ENCODE data around the gene BBS9. TPM values are rescaled to one million over a fixed set of nuclear protein-coding genes. Genes with fewer than 3 reads are reported as not detected.
"Not testable (repeated sequence)": the region's sequence is repeated elsewhere in the genome, so short reads cannot be mapped to it uniquely, and the experiment has no call there.

Gene BBS9
- total RNA-seq, 1 experiment from 2014 or later: 9.4 TPM

DNA sequence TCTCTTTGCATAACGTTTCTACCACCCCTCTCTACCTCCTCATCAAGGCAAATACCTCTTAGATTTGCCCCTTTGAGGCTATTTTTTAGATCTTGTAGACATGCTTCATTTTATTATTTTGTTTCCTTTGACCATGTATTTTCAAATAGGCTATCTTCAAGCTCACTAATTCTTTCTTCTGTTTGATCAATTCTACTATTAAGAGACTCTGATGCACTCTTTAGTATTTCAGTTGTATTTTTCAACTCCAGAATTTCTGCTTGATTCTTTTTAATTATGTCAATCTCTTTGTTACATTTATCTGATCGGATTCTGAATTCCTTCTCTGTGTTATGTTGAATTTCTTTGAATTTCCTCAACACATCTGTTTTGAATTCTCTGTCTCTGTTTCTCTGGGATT lies 82.8 kb downstream of the BBS9 start:
- H3K4me1 Mint-ChIP-seq (ENCODE audit: low read depth, unreplicated experiment): no peaks in the 10 kb centered on the region
- H3K27ac Mint-ChIP-seq (ENCODE audit: unreplicated experiment): no peak overlapping the region
- no peak for TF ChIP-seq CTCF (IDR thresholded peaks at IDR 0.05; ENCODE audit: unreplicated experiment)
- H3K4me3 Mint-ChIP-seq (ENCODE audit: low read depth, unreplicated experiment): no peak overlapping the region
- no peaks in the 10 kb centered on the region for H3K27me3 Mint-ChIP-seq (ENCODE audit: unreplicated experiment)
- no peak for DNase-seq
- CTCF ChIA-PET: no interaction called here
- intact Hi-C loops (cut with micrococcal nuclease; ENCODE audit: unreplicated experiment): no loop called here
- no peaks in the 10 kb centered on the region for H3K36me3 Mint-ChIP-seq (ENCODE audit: insufficient read depth, unreplicated experiment)
- BruUV-seq (replicated peaks): no TSS peak
- peaks cover 7% of the 10 kb centered on the region for H3K9me3 Mint-ChIP-seq (ENCODE audit: low read depth, unreplicated experiment)

- peaks cover 5% of the 10 kb centered on the region for H3K9me3 Mint-ChIP-seq (ENCODE audit: low read depth, unreplicated experiment)
- H3K36me3 Mint-ChIP-seq (ENCODE audit: insufficient read depth, unreplicated experiment): no peaks in the 10 kb centered on the region
- no peak overlapping the region for H3K4me3 Mint-ChIP-seq (ENCODE audit: low read depth, unreplicated experiment)
- TF ChIP-seq CTCF (IDR thresholded peaks at IDR 0.05; ENCODE audit: unreplicated experiment): no peak
- BruUV-seq (replicated peaks): no TSS peak
- H3K27ac Mint-ChIP-seq (ENCODE audit: unreplicated experiment): no peak overlapping the region
- CTCF ChIA-PET: no interaction called here
- intact Hi-C loops (cut with micrococcal nuclease; ENCODE audit: unreplicated experiment): no loop called here
- no peaks in the 10 kb centered on the region for H3K4me1 Mint-ChIP-seq (ENCODE audit: low read depth, unreplicated experiment)
- no peaks in the 10 kb centered on the region for H3K27me3 Mint-ChIP-seq (ENCODE audit: unreplicated experiment)
- DNase-seq: no peak
Measured at GRCh38 chr7:33215992-33216391, 86.6 kb downstream of the BBS9 start.

DNA sequence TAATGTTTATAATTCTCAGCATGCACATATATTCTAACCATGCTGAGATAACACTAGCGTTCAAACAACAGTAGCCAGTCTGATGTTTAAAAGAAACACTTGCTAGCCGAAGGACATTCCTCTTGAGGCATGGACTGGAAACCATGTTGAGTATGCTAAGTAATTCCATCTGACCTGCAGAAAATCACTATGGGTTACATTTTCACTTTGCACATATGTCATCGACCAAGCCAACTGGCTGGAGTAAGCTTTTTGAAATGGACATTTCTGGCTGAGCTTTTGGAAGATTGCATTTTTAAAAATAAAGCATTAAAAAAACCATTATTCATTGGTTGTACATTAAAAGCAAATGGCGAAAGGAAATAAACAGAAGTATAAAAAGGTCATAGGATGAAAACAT lies 88.2 kb downstream of the BBS9 start:
- DNase-seq: no peak
- H3K4me1 Mint-ChIP-seq (ENCODE audit: low read depth, unreplicated experiment): no peaks in the 10 kb centered on the region
- no peaks in the 10 kb centered on the region for H3K36me3 Mint-ChIP-seq (ENCODE audit: insufficient read depth, unreplicated experiment)
- no peaks in the 10 kb centered on the region for H3K9me3 Mint-ChIP-seq (ENCODE audit: low read depth, unreplicated experiment)
- CTCF ChIA-PET: no interaction called here
- H3K27ac Mint-ChIP-seq (ENCODE audit: unreplicated experiment): no peak overlapping the region
- no TSS peak for BruUV-seq (replicated peaks)
- no peak overlapping the region for H3K4me3 Mint-ChIP-seq (ENCODE audit: low read depth, unreplicated experiment)
- H3K27me3 Mint-ChIP-seq (ENCODE audit: unreplicated experiment): no peaks in the 10 kb centered on the region
- intact Hi-C loops (cut with micrococcal nuclease; ENCODE audit: unreplicated experiment): no loop called here
- no peak for TF ChIP-seq CTCF (IDR thresholded peaks at IDR 0.05; ENCODE audit: unreplicated experiment)

DNA sequence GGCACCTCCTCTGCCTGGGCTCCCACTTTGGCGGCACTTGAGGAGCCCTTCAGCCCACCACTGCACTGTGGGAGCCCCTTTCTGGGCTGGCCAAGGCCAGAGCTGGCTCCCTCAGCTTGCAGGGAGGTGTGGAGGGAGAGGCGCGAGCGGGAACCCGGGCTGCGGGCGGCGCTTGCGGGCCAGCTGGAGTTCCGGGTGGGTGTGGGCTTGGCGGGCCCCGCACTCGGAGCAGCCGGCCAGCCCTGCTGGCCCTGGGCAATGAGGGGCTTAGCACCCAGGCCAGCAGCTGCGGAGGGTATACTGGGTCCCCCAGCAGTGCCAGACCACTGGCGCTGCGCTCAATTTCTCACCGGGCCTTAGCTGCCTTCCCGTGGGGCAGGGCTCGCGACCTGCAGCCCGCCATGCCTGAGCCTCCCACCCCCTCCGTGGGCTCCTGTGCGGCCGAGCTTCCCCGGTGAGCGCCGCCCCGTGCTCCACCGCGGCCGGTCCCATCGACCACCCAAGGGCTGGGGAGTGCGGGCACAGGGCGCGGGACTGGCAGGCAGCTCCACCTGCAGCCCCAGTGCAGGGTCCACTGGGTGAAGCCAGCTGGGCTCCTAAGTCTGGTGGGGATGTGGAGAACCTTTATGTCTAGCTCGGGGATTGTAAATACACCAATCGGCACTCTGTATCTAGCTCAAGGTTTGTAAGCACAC lies 89.6 kb downstream of the BBS9 start:
- CTCF ChIA-PET; H3K27ac Mint-ChIP-seq (ENCODE audit: unreplicated experiment); DNase-seq; H3K4me3 Mint-ChIP-seq (ENCODE audit: low read depth, unreplicated experiment); intact Hi-C loops (cut with micrococcal nuclease; ENCODE audit: unreplicated experiment); H3K4me1 Mint-ChIP-seq (ENCODE audit: low read depth, unreplicated experiment); H3K9me3 Mint-ChIP-seq (ENCODE audit: low read depth, unreplicated experiment); H3K27me3 Mint-ChIP-seq (ENCODE audit: unreplicated experiment); BruUV-seq (replicated peaks); H3K36me3 Mint-ChIP-seq (ENCODE audit: insufficient read depth, unreplicated experiment): not testable (repeated sequence)

GRCh38 chr7:33220231-33220630 lies 90.9 kb downstream of the BBS9 start:
- no peak for DNase-seq
- H3K4me3 Mint-ChIP-seq (ENCODE audit: low read depth, unreplicated experiment): no peak overlapping the region
- intact Hi-C loops (cut with micrococcal nuclease; ENCODE audit: unreplicated experiment): no loop called here
- CTCF ChIA-PET: no interaction called here
- no peak overlapping the region for H3K27ac Mint-ChIP-seq (ENCODE audit: unreplicated experiment)
- no peaks in the 10 kb centered on the region for H3K9me3 Mint-ChIP-seq (ENCODE audit: low read depth, unreplicated experiment)
- H3K27me3 Mint-ChIP-seq (ENCODE audit: unreplicated experiment): no peaks in the 10 kb centered on the region
- H3K4me1 Mint-ChIP-seq (ENCODE audit: low read depth, unreplicated experiment): no peaks in the 10 kb centered on the region
- TF ChIP-seq CTCF (IDR thresholded peaks at IDR 0.05; ENCODE audit: unreplicated experiment): no peak
- BruUV-seq (replicated peaks): no TSS peak
- H3K36me3 Mint-ChIP-seq (ENCODE audit: insufficient read depth, unreplicated experiment): no peaks in the 10 kb centered on the region

All from Calu3 (cell line).